BLaER1 treated with 17β-estradiol and CSF1 and Interleukin-3, amounts not matched to agents 10 nM and 100 nM (cell line): ENCODE measurements around the gene LARP4B.
"Not testable (repeated sequence)": the region's sequence is repeated elsewhere in the genome, so short reads cannot be mapped to it uniquely, and the experiment has no call there.

Experiments
- H3K27ac ChIP-seq, 11 experiments: shearing (Covaris generic); formaldehyde crosslinking; 2 replicates each; pipeline ENCODE4 v1.8.1; 2022
- H3K27me3 ChIP-seq, 11 experiments: shearing (Covaris generic); formaldehyde crosslinking; 2 replicates each; pipeline ENCODE4 v1.8.1; 2022
- H3K36me3 ChIP-seq, 11 experiments: shearing (Covaris generic); formaldehyde crosslinking; 2 replicates each; pipeline ENCODE4 v1.8.1; 2022
- H3K4me1 ChIP-seq, 10 experiments: shearing (Covaris generic); formaldehyde crosslinking; 2 replicates each; pipeline ENCODE4 v1.8.1; 2022
- H3K4me2 ChIP-seq, 11 experiments: shearing (Covaris generic); formaldehyde crosslinking; 2 replicates each; pipeline ENCODE4 v1.8.1; 2022
- H3K4me3 ChIP-seq, 10 experiments: shearing (Covaris generic); formaldehyde crosslinking; 2 replicates each; pipeline ENCODE4 v1.8.1; 2022
- H3K9ac ChIP-seq, 11 experiments: shearing (Covaris generic); formaldehyde crosslinking; 2 replicates each; pipeline ENCODE4 v1.8.1; 2022
- H3K9me3 ChIP-seq, 11 experiments: shearing (Covaris generic); formaldehyde crosslinking; replicated peaks in 1 of 11; 2 replicates each; pipeline ENCODE4 v1.8.1; 2022
- H4K20me1 ChIP-seq, 11 experiments: shearing (Covaris generic); formaldehyde crosslinking; 2 replicates each; pipeline ENCODE4 v1.8.1; 2022
- Cebpa-rat ChIP-seq, 11 experiments: shearing (Covaris generic); IDR thresholded peaks; 2 replicates each; pipeline ENCODE4 v1.8.1; 2022

LARP4B gene

DNA sequence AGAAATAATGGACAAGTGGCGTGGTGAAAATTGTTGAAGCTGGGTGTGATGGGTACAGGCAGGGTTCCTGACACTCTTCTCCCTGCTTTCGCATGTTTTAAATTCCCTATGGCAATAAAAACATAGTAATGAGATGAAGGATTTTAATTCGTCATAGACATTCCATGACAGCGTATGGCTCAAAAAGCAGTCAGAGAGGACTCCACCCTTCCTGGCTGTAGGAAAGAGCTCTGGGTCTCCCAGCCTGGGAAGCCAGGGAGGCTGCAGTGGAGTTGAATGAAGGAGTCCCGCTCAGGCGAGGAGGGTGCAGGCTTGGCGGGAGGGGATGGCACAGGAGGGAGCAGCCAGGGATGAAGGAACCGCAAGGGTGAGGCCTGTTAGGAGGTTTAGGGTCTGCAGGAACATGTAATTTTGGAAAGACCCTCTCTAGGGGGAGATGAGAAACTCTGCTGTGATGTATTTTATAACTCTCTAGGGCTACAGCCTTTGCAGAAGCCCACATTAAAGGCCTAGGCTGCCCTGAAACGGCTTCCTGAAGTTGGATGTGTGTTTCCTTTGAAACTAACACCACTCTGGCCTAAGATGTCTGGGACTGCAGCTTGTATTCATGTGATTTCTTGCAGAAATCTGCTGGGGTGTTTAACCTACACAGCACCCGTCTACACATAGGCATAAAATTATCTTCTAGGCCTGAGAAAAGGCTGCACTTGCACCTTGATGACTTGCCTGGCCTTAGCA is 7.6 kb upstream of the LARP4B start:
- TF ChIP-seq Cebpa-rat (IDR thresholded peaks at IDR 0.05): no peak
- Histone ChIP-seq H3K9ac (peak overlapping the region in 5 of 11 experiments; percentile 1 to 58 (median 36); a peak in 9 of 22 replicates), H3K36me3 (no peaks in the 10 kb centered on the region), H3K4me3 (no peak overlapping the region), H3K4me2 (peak overlapping the region; percentile 47 to 85 (median 68)), H3K27ac (peak overlapping the region in 2 of 11 experiments; percentile 7 to 45; a peak in 2 of 22 replicates), H3K9me3 (no peaks in the 10 kb centered on the region), H3K4me1 (peaks cover 42 to 72% (median 55%) of the 10 kb centered on the region in 10 experiments), H4K20me1 (no peaks in the 10 kb centered on the region), H3K27me3 (peaks cover 0 to 6% (median 0%) of the 10 kb centered on the region in 11 experiments; a peak in 2 of 22 replicates)

DNA sequence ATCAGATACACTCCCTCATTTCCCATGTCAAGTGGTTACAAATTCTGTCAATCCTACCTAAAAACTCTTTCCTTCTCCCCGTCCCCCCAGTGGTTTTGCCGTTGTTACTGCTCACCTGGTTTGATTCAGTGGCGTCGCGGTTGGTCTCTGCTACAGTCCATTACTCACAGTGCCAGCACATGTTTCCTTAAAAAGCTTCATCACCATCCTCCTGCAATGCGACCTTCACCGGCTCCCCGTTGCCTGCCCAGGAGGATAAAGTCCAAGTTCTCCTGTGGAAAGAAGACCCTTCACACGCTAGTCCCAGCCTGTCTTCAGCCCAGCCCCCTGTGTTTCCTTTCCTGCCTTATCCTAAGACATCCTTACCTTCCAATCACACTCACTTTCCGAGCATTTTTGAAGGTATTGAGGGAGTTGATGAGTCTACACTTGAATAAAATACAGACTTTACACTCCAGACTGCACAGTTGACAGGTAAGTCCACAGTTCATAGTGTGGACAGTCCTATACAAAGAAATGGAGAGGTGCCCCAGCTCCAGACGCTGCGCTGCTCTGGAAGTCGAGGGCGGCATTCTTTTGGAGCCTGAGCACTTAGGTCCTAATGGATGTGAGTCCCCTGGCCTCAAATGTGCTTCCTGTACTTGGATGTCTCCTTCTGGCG is 3.4 kb upstream of the LARP4B start:
- Histone ChIP-seq H3K4me1 (peaks cover 29 to 59% (median 46%) of the 10 kb centered on the region in 10 experiments), H3K9me3 (no peaks in the 10 kb centered on the region), H4K20me1 (peaks cover 7 to 15% (median 12%) of the 10 kb centered on the region in 11 experiments; a peak in 20 of 22 replicates), H3K27ac (no peak overlapping the region), H3K27me3 (peaks cover 0 to 6% (median 0%) of the 10 kb centered on the region in 11 experiments; a peak in 2 of 22 replicates), H3K4me3 (no peak overlapping the region), H3K4me2 (peak overlapping the region in 10 of 11 experiments; percentile 8 to 81 (median 50); a peak in 18 of 22 replicates), H3K36me3 (no peaks in the 10 kb centered on the region), H3K9ac (peak overlapping the region in 1 of 11 experiments; percentile 24; a peak in 1 of 22 replicates)
- no peak for TF ChIP-seq Cebpa-rat (IDR thresholded peaks at IDR 0.05)

DNA sequence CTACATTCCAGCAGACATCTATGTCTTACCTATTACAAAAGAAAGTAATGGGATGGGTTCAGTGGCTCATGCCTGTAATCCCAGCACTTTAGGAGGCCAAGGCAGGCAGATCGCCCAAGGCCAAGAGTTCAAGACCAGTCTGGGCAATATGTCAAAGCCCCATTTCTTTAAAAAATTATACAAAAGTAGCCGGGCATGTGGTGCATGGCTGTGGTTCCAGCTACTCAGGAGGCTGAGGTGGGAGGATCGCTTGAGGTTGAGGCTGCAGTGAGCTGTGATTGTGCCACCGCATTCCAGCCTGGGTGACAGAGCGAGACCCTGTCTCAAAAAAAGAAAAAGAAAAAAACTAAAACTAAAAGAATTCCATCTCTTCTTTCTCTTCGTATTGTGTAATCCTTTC is 2.7 kb upstream of the LARP4B start:
- H3K9me3 ChIP-seq, H3K36me3 ChIP-seq, H3K9ac ChIP-seq, H3K4me3 ChIP-seq, H3K27me3 ChIP-seq, H3K27ac ChIP-seq: not testable (repeated sequence)
- Histone ChIP-seq H4K20me1 (peaks cover 14 to 22% (median 19%) of the 10 kb centered on the region in 11 experiments), H3K4me1 (peaks cover 28 to 59% (median 45%) of the 10 kb centered on the region in 10 experiments), H3K4me2 (peak overlapping the region in 8 of 11 experiments; percentile 42 to 81 (median 56); a peak in 11 of 22 replicates)

DNA sequence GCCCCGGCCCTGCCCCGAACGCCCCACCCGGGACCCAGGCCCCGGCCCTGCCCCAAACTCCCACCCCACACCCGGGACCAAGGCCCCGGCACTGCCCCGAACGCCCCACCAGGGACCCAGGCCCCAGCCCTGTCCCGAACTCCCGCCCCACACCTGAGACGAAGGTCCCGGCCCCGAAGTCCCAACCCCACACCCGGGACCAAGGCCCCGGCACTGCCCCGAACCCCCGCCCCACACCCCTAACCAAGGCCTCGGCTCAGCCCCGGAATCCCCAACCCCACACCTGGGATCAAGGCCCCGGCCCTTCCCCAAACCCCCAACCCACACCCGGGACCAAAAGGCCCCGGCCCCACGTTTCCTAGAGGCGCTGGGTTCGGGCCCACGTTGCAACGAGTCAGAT is 1.1 kb upstream of the LARP4B start:
- peaks cover 35 to 65% (median 54%) of the 10 kb centered on the region in 10 experiments for H3K4me1 ChIP-seq
- H3K4me2 ChIP-seq: peak overlapping the region in 8 of 11 experiments; percentile 7 to 47 (median 30); a peak in 12 of 22 replicates

DNA sequence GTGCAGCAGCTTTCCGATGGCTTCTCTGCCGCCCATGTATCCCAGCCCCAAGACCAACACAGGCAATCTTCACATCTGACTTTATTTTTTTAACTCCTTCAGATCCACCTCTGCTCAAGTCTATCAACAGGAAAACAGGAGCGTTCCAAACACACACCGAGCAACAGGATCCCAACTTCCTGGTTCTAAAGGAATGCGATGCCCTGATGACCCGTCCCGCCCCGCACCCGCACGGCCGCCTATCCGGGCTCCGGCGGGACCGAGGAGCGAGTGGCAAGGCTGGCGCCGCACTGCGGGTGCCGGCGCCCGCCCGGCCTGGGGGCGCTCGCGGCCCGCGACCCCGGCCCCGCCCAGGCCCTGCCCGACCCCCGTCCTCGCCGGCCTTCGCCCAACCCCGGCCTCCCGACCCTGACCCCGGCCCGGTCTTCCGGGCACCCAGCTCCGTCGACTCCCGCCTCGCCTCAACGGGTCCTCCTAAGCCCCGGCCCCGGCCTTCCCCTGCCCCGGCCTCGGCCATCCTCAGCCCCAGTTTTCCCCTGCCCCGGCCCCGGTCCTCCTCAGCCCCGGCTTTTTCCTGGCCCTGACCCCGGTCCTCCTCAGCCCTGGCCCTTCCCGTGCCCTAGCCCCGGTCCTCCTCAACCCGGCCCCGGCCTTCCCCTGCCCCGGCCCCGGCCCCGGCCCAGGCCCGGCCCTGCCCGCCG is 730 bp downstream of the LARP4B start:
- Histone ChIP-seq H3K9ac (peak overlapping the region; percentile 99 to 100 (median 99)), H3K9me3 (no peaks in the 10 kb centered on the region), H3K4me2 (peak overlapping the region; percentile 78 to 94 (median 86)), H3K36me3 (peaks cover 11 to 33% (median 17%) of the 10 kb centered on the region in 11 experiments), H3K4me3 (peak overlapping the region; percentile 90 to 97 (median 96)), H4K20me1 (peaks cover 48 to 56% (median 53%) of the 10 kb centered on the region in 11 experiments), H3K4me1 (peaks cover 34 to 61% (median 52%) of the 10 kb centered on the region in 10 experiments), H3K27ac (peak overlapping the region; percentile 97 to 100 (median 98)), H3K27me3 (peaks cover 0 to 6% (median 0%) of the 10 kb centered on the region in 11 experiments; a peak in 2 of 22 replicates)
- TF ChIP-seq Cebpa-rat (IDR thresholded peaks at IDR 0.05): no peak

More for the DNA sequence above, 1.1 kb upstream of the LARP4B start:
- no peak for TF ChIP-seq Cebpa-rat (IDR thresholded peaks at IDR 0.05)
- H3K36me3 ChIP-seq: peaks cover 0 to 16% (median 4%) of the 10 kb centered on the region in 11 experiments; a peak in 7 of 22 replicates
- peak overlapping the region; percentile 80 to 100 (median 93); a peak in 17 of 22 replicates for H3K27ac ChIP-seq
- peak overlapping the region; percentile 80 to 100 (median 91); a peak in 17 of 22 replicates for H3K9ac ChIP-seq
- no peaks in the 10 kb centered on the region for H3K9me3 ChIP-seq
- peaks cover 30 to 38% (median 35%) of the 10 kb centered on the region in 11 experiments for H4K20me1 ChIP-seq
- no peak overlapping the region for H3K4me3 ChIP-seq
- peaks cover 0 to 6% (median 0%) of the 10 kb centered on the region in 11 experiments; a peak in 2 of 22 replicates for H3K27me3 ChIP-seq

DNA sequence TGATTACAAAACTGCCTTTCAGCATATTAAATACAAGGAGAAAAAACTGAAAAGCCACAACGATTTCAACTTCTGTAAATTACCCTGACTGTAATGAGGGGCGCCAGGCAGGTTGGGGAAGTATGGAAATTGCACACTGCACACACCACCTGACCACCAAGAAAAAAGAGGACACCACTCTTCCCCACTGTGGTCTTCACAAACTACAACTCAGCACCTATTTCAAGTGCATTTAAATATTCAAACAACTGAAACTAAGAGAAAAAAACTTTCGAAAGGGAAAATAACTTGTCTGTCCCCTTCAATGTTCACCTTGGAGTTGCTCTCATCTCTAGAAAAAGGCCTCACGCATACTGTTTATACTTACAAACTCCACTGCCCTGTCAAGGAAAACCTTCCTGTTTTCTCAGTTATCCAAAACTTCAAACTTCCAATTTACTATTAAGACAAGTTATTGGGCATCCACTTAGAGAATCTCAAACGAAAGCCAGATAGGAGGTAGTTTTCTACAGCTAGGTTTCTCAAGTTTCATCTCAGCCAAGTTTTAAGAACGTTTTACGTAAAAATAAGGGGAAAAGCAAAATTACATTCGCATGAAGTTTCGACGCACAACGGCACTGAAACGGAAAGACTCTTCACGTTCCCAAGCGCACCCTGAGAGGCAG is 1.4 kb downstream of the LARP4B start:
- no peak for TF ChIP-seq Cebpa-rat (IDR thresholded peaks at IDR 0.05)
- H3K27me3 ChIP-seq: peaks cover 0 to 6% (median 0%) of the 10 kb centered on the region in 11 experiments; a peak in 2 of 22 replicates
- H3K4me3 ChIP-seq: peak overlapping the region; percentile 90 to 97 (median 96)
- peaks cover 31 to 58% (median 48%) of the 10 kb centered on the region in 10 experiments for H3K4me1 ChIP-seq
- peaks cover 55 to 63% (median 60%) of the 10 kb centered on the region in 11 experiments for H4K20me1 ChIP-seq
- H3K9ac ChIP-seq: peak overlapping the region; percentile 99 to 100 (median 99)
- H3K4me2 ChIP-seq: peak overlapping the region; percentile 78 to 94 (median 86)
- H3K27ac ChIP-seq: peak overlapping the region; percentile 97 to 100 (median 98)
- H3K36me3 ChIP-seq: peaks cover 17 to 40% (median 24%) of the 10 kb centered on the region in 11 experiments
- no peaks in the 10 kb centered on the region for H3K9me3 ChIP-seq

DNA sequence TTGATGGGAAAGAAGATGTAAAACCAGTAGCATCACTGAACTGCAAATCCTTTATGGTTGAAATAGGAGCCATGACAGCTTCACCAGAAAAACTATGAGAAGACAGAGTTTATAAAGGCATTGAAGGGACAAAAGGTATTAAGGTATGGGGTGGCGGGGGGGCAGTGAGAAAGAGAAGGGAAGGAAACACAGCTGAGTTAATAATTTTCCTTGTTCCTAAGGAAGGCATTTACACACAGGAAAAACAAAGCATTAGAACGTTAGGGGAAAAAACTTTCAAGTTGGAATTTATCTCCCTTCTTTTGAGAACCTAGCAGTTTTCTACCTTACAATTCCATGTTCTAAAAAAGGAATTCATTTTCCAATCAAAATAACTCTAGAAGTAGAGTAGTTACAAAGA is 4.4 kb downstream of the LARP4B start:
- peak overlapping the region in 1 of 11 experiments; percentile 14; a peak in 1 of 22 replicates for H3K9ac ChIP-seq
- H3K4me2 ChIP-seq: peak overlapping the region in 5 of 11 experiments; percentile 0 to 93 (median 85); a peak in 9 of 22 replicates
- H3K4me3 ChIP-seq: no peak overlapping the region
- H3K27me3 ChIP-seq: no peaks in the 10 kb centered on the region
- H4K20me1 ChIP-seq: peaks cover 84 to 93% (median 90%) of the 10 kb centered on the region in 11 experiments
- H3K27ac ChIP-seq: no peak overlapping the region
- peaks cover 33 to 67% (median 49%) of the 10 kb centered on the region in 11 experiments for H3K36me3 ChIP-seq
- no peak for TF ChIP-seq Cebpa-rat (IDR thresholded peaks at IDR 0.05)
- H3K4me1 ChIP-seq: peaks cover 28 to 70% (median 38%) of the 10 kb centered on the region in 10 experiments
- H3K9me3 ChIP-seq: no peaks in the 10 kb centered on the region
